HFFc6 (cell line): ENCODE results near the gene CDS2. TPM values are rescaled to one million over a fixed set of nuclear protein-coding genes. Genes with fewer than 3 reads are reported as not detected.
A peak's percentile ranks its signal among the peaks of the same experiment; 100 is the strongest.
"Not testable (repeated sequence)": the region's sequence is repeated elsewhere in the genome, so short reads cannot be mapped to it uniquely, and the experiment has no call there.

ENCODE experiments used
- DNase-seq: peaks from one replicate; pipeline ENCODE4 v3.0.0-alpha.2; 2018
- H3K27ac Mint-ChIP-seq: 2 replicates; pipeline ENCODE4 v1.8.0; 2020; ENCODE audit warnings: mild to moderate bottlenecking, mixed read lengths
- H3K27me3 Mint-ChIP-seq: 2 replicates; pipeline ENCODE4 v1.8.0; 2021; ENCODE audit warnings: mild to moderate bottlenecking, moderate library complexity, mixed read lengths; ENCODE audit not compliant: insufficient read depth
- H3K36me3 Mint-ChIP-seq: 2 replicates; pipeline ENCODE4 v1.8.0; 2021; ENCODE audit warnings: low read depth, mixed read lengths
- H3K4me1 Mint-ChIP-seq: 2 replicates; pipeline ENCODE4 v1.8.0; 2020; ENCODE audit warnings: low read depth, mixed read lengths
- H3K4me3 Mint-ChIP-seq: 2 replicates; pipeline ENCODE4 v1.8.0; 2020; ENCODE audit warnings: mild to moderate bottlenecking, moderate library complexity, mixed read lengths
- H3K9me3 Mint-ChIP-seq: 2 replicates; pipeline ENCODE4 v1.8.0; 2020; ENCODE audit warnings: mild to moderate bottlenecking, mixed read lengths
- CTCF ChIP-seq: fragments of 200-600 bp; sonication (generic); IDR thresholded peaks from 2 replicates; pipeline ENCODE4 v1.5.0; 2021; ENCODE audit warnings: antibody characterized with exemption, mild to moderate bottlenecking
- total RNA-seq, 6 experiments: library from RNA; stranded (reverse); fragmentation: NEBNext Ultra II Directional; extraction: Animal tissue kit (Norgen Biotek cat#: 25700); gene quantifications; 2 replicates in 1 of 6; 3 replicates in 5 of 6; pipeline ENCODE4 v1.2.3, GENCODE V29; 2021

CDS2 gene
- total RNA-seq, 6 experiments from 2014 or later: 36.6 to 42.5 (median 39.2) TPM

- no peaks in the 10 kb centered on the region for H3K9me3 Mint-ChIP-seq
- H3K4me3 Mint-ChIP-seq: no peak overlapping the region
- TF ChIP-seq CTCF: no peak
- H3K4me1 Mint-ChIP-seq: peaks cover 5% of the 10 kb centered on the region
- no peaks in the 10 kb centered on the region; the same call in 1 of the 2 replicates for H3K27me3 Mint-ChIP-seq
- H3K27ac Mint-ChIP-seq: no peak overlapping the region
- no peak for DNase-seq
- H3K36me3 Mint-ChIP-seq: peaks cover 17% of the 10 kb centered on the region
Measured at GRCh38 chr20:5096463-5096862, 30.3 kb upstream of the CDS2 start.

- not testable (repeated sequence) for H3K4me1 Mint-ChIP-seq, H3K9me3 Mint-ChIP-seq, DNase-seq, H3K27me3 Mint-ChIP-seq, H3K27ac Mint-ChIP-seq, H3K4me3 Mint-ChIP-seq
- H3K36me3 Mint-ChIP-seq: peaks cover 17% of the 10 kb centered on the region
Measured at GRCh38 chr20:5099009-5099408, 27.8 kb upstream of the CDS2 start.

- H3K36me3 Mint-ChIP-seq: peaks cover 24% of the 10 kb centered on the region
Measured at GRCh38 chr20:5099909-5100308, 26.9 kb upstream of the CDS2 start.

GRCh38 chr20:5100684-5101347 is 26.0 kb upstream of the CDS2 start:
- Mint-ChIP-seq H3K4me3 (no peak overlapping the region), H3K4me1 (peaks cover 5% of the 10 kb centered on the region), H3K9me3 (no peaks in the 10 kb centered on the region), H3K27ac (peak overlapping the region; percentile 60), H3K27me3 (no peaks in the 10 kb centered on the region; the same call in 1 of the 2 replicates), H3K36me3 (peaks cover 24% of the 10 kb centered on the region)
- peak; percentile 67 for DNase-seq
- TF ChIP-seq CTCF: peak; percentile 97

More at GRCh38 chr20:5099909-5100308, 26.9 kb upstream of the CDS2 start:
- H3K27me3 Mint-ChIP-seq, H3K4me3 Mint-ChIP-seq, H3K4me1 Mint-ChIP-seq, DNase-seq, H3K9me3 Mint-ChIP-seq, H3K27ac Mint-ChIP-seq: not testable (repeated sequence)

- no peaks in the 10 kb centered on the region for H3K9me3 Mint-ChIP-seq
- no peak for DNase-seq
- H3K27ac Mint-ChIP-seq: no peak overlapping the region
- no peak for TF ChIP-seq CTCF
- peaks cover 22% of the 10 kb centered on the region for H3K36me3 Mint-ChIP-seq
- H3K4me1 Mint-ChIP-seq: peaks cover 10% of the 10 kb centered on the region
- no peak overlapping the region for H3K4me3 Mint-ChIP-seq
- no peaks in the 10 kb centered on the region; the same call in 1 of the 2 replicates for H3K27me3 Mint-ChIP-seq
Measured at GRCh38 chr20:5104479-5104878, 22.3 kb upstream of the CDS2 start.

GRCh38 chr20:5109276-5109675 is 17.5 kb upstream of the CDS2 start:
- no peak for DNase-seq
- no peak overlapping the region for H3K4me3 Mint-ChIP-seq
- H3K27ac Mint-ChIP-seq: no peak overlapping the region
- peaks cover 29% of the 10 kb centered on the region for H3K36me3 Mint-ChIP-seq
- TF ChIP-seq CTCF: no peak
- no peaks in the 10 kb centered on the region; the same call in 1 of the 2 replicates for H3K27me3 Mint-ChIP-seq
- peaks cover 21% of the 10 kb centered on the region for H3K4me1 Mint-ChIP-seq
- no peaks in the 10 kb centered on the region for H3K9me3 Mint-ChIP-seq
